ENCODE results near the gene CD3G.

CD3G gene

DNA sequence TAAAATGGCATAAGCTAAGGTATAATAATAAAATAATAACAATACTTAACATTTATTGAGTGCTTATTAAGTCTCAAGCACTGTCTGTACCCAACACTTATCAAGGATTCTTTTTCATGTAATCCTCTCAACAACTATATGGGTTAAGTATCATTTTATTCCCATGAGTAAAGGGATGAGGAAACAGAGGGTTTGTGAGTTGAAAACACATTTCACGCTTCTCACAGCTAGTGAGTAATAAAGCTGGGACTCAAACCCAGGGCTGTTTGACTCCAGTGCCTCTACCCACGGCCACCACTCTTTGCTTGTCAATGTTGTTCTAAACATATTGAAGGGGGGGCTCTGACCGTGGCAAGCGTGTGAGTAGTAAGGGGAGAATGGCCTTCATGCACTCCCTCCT is 30.9 kb upstream of the CD3G start:
- H3K4me3 ChIP-seq (ENCODE audit: control insufficient read depth, low read depth, low read length), result no peak overlapping the region
- no peak for DNase-seq (ENCODE audit: low read depth)
- TF ChIP-seq, protein P1, sequence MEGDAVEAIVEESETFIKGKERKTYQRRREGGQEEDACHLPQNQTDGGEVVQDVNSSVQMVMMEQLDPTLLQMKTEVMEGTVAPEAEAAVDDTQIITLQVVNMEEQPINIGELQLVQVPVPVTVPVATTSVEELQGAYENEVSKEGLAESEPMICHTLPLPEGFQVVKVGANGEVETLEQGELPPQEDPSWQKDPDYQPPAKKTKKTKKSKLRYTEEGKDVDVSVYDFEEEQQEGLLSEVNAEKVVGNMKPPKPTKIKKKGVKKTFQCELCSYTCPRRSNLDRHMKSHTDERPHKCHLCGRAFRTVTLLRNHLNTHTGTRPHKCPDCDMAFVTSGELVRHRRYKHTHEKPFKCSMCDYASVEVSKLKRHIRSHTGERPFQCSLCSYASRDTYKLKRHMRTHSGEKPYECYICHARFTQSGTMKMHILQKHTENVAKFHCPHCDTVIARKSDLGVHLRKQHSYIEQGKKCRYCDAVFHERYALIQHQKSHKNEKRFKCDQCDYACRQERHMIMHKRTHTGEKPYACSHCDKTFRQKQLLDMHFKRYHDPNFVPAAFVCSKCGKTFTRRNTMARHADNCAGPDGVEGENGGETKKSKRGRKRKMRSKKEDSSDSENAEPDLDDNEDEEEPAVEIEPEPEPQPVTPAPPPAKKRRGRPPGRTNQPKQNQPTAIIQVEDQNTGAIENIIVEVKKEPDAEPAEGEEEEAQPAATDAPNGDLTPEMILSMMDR (IDR thresholded peaks at IDR 0.05; ENCODE audit: control insufficient read depth, insufficient read depth, low read depth, low read length, missing control alignments), result no peak

DNA sequence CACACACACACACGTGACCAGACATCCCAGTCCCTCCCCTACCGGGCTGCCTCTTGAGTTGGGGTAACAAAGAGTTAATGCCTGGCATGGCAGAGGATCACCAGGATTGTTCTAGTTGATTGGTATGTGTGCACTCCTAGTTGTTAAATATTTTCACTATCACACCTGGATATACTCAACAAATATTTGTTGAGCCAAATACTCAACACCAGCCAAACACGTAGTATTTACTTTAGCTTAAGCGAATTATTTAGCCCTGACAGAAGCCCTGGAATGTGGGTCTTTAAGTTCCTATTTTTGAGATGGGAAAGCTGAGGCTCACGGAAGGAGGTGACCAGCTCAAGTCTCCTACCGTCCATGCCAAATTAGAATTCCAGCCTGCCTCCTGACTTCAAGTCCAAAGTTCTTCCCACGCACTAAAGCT is 29.1 kb upstream of the CD3G start:
- TF ChIP-seq, protein P1 (IDR thresholded peaks at IDR 0.05; ENCODE audit: control insufficient read depth, insufficient read depth, low read depth, low read length, missing control alignments), result no peak
- DNase-seq (ENCODE audit: low read depth), result no peak
- no peak overlapping the region for H3K4me3 ChIP-seq (ENCODE audit: control insufficient read depth, low read depth, low read length)

DNA sequence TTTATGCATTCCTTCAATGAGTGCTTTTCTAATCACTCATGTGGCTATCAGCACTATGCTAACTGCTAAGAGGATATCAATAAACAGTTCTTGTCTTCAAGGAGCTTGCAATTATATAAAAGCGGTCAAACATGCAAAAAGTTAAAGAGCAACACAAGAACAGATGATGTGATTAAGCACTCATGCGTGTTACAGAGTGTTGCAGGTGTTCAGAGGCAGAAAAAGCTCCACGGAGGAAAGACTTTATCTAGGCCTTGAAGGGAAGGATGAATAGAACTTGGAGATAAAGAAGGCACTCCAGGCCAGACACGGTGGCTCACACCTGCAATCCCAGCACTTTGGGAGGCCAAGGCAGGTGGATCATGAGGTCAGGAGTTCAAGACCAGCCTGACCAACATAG is 26.0 kb upstream of the CD3G start:
- DNase-seq (ENCODE audit: low read depth), result no peak
- no peak overlapping the region for H3K4me3 ChIP-seq (ENCODE audit: control insufficient read depth, low read depth, low read length)
- TF ChIP-seq, protein P1 (IDR thresholded peaks at IDR 0.05; ENCODE audit: control insufficient read depth, insufficient read depth, low read depth, low read length, missing control alignments), result no peak

DNA sequence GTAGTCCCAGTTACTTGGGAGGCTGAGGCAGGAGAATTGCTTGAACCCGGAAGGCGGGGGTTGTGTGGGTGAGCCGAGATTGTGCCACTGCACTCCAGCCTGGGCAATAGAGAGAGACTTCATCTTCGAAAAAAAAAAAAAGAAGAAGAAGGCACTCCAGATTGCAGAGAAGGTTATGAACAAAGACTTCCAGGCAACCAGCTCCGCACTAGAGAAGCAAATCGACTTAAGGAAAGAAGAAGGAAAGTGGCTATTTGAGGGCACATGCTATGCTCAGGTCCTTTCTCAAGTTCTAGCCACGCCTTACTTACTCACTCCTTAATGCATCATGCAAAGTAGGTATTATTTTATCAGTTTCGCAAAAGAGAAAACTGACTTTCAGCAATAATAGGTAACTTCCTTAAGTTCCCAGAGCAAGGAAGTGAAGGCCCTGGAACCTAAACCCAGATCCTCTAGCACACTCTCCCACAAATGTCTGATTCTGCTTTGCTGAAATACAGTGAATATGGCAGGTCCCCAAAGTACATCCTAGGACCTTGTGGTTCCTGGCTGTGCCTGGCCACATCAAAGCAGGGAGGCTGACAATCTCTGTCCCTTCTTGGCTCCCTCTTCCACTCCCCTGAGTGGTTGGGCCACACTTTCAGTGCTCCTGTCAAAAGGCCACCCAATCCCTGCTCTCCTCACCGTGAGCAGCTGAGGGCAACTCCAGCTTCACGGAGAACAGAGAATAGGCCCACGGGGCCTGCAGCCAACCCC is 25.4 kb upstream of the CD3G start:
- no peak overlapping the region for H3K4me3 ChIP-seq (ENCODE audit: control insufficient read depth, low read depth, low read length)
- DNase-seq (ENCODE audit: low read depth), result no peak
- TF ChIP-seq, protein P1 (IDR thresholded peaks at IDR 0.05; ENCODE audit: control insufficient read depth, insufficient read depth, low read depth, low read length, missing control alignments), result no peak

DNA sequence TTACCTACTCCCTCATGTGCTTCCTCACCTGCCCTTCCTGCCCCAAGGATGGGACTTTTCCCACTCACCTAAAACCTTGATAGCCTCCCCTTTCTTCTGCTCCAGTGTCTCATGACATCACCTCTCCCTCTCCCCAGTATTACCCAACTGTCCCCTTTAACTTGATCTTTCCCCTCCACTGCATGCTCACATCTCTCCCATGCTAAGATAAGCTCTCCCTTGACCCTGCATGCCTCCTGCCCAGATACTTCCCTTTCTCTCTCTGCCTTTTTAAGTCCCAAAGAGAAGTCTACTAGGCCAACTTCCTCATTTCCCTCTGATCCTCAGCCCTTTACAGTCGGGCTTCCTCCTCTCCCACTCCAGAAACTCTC is 24.8 kb upstream of the CD3G start:
- H3K4me3 ChIP-seq (ENCODE audit: control insufficient read depth, low read depth, low read length), result no peak overlapping the region
- TF ChIP-seq, protein P1 (IDR thresholded peaks at IDR 0.05; ENCODE audit: control insufficient read depth, insufficient read depth, low read depth, low read length, missing control alignments), result no peak
- DNase-seq (ENCODE audit: low read depth), result no peak

DNA sequence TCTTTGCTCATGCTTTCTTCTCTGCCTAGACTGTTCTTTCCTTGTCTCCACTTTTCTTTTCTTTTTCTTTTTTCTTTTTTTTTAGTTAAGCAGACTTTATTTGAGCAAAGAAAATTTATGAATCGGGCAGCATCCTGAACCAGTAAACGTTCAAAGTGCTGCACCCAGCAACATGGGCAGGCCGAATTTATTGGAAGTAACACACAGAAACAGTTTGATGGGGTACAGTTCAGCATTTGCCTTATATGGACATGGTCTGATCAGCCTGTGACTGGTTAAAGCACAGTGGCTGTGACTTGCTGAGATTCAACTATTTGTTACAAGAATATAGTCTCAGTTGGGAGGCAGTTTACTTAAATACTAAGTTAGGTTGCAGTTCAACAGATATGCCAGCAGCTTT is 23.6 kb upstream of the CD3G start:
- H3K4me3 ChIP-seq (ENCODE audit: control insufficient read depth, low read depth, low read length), result no peak overlapping the region
- DNase-seq (ENCODE audit: low read depth), result no peak
- TF ChIP-seq, protein P1 (IDR thresholded peaks at IDR 0.05; ENCODE audit: control insufficient read depth, insufficient read depth, low read depth, low read length, missing control alignments), result no peak
